Mesodermal cell (in vitro differentiated cells): ENCODE results near the gene RANBP17.
"Not testable (repeated sequence)": the region's sequence is repeated elsewhere in the genome, so short reads cannot be mapped to it uniquely, and the experiment has no call there.

Experiments
- H3K27ac ChIP-seq: 2 replicates; pipeline ENCODE4 v1.7.0; 2013; ENCODE audit warnings: mild to moderate bottlenecking, low read depth, low read length, moderate library complexity; ENCODE audit not compliant: severe bottlenecking
- H3K36me3 ChIP-seq: 2 replicates; pipeline ENCODE4 v1.7.1; 2013; ENCODE audit warnings: mild to moderate bottlenecking, low read length, moderate library complexity; ENCODE audit not compliant: control insufficient read depth, insufficient read depth
- H3K4me1 ChIP-seq: one replicate; pipeline ENCODE4 v1.7.1; 2013; ENCODE audit warnings: mild to moderate bottlenecking, low read length; ENCODE audit not compliant: insufficient read depth, control insufficient read depth, poor library complexity, severe bottlenecking
- H3K4me3 ChIP-seq: 2 replicates; pipeline ENCODE4 v1.7.0; 2013; ENCODE audit warnings: low read length, control low read depth, mild to moderate bottlenecking; ENCODE audit not compliant: insufficient read depth, poor library complexity, severe bottlenecking; ENCODE audit errors: extremely low read depth
- H3K9me3 ChIP-seq: 2 replicates; pipeline ENCODE4 v1.7.1; 2013; ENCODE audit warnings: mild to moderate bottlenecking, low read length, moderate library complexity; ENCODE audit not compliant: control insufficient read depth
- WGBS, 2 experiments: methylation state at CpG; one replicate each; pipeline ENCODE4 v1.1.5; 2013; ENCODE audit warnings: missing lambda C conversion rate in 2 of 2; ENCODE audit not compliant: insufficient coverage in 2 of 2; 5-methylcytosine and 5-hydroxymethylcytosine counted together

Gene RANBP17

GRCh38 chr5:171010816-171011215 is 149.0 kb downstream of the RANBP17 start:
- Histone ChIP-seq H3K9me3 (no peaks in the 10 kb centered on the region), H3K27ac (no peak overlapping the region), H3K4me3 (no peak overlapping the region), H3K4me1 (no peaks in the 10 kb centered on the region), H3K36me3 (no peaks in the 10 kb centered on the region)
- WGBS, 2 experiments: no CpG with 5 or more reads among the region's 2 CpGs

- H3K4me1 ChIP-seq: no peaks in the 10 kb centered on the region
- H3K4me3 ChIP-seq: no peak overlapping the region
- H3K27ac ChIP-seq: no peak overlapping the region
- peaks cover 14% of the 10 kb centered on the region for H3K9me3 ChIP-seq
- no peaks in the 10 kb centered on the region for H3K36me3 ChIP-seq
Observed at GRCh38 chr5:171023508-171023907, 161.7 kb downstream of the RANBP17 start.

- no peaks in the 10 kb centered on the region for H3K4me1 ChIP-seq
- H3K4me3 ChIP-seq: no peak overlapping the region
- H3K9me3 ChIP-seq: peaks cover 14% of the 10 kb centered on the region
- no peaks in the 10 kb centered on the region for H3K36me3 ChIP-seq
- H3K27ac ChIP-seq: no peak overlapping the region
Observed at GRCh38 chr5:171024084-171024483, 162.3 kb downstream of the RANBP17 start.

- no peaks in the 10 kb centered on the region for H3K4me1 ChIP-seq
- H3K27ac ChIP-seq: no peak overlapping the region
- H3K9me3 ChIP-seq: no peaks in the 10 kb centered on the region
- no peak overlapping the region for H3K4me3 ChIP-seq
- WGBS, 2 experiments: no CpG with 5 or more reads among the region's 3 CpGs
- H3K36me3 ChIP-seq: no peaks in the 10 kb centered on the region
Observed at GRCh38 chr5:171029401-171029800, 167.6 kb downstream of the RANBP17 start.

GRCh38 chr5:171031977-171032376 is 170.2 kb downstream of the RANBP17 start:
- no peaks in the 10 kb centered on the region for H3K4me1 ChIP-seq
- no peak overlapping the region for H3K27ac ChIP-seq
- no peak overlapping the region for H3K4me3 ChIP-seq
- H3K9me3 ChIP-seq: no peaks in the 10 kb centered on the region
- no peaks in the 10 kb centered on the region for H3K36me3 ChIP-seq
- no CpG with 5 or more reads among the region's 2 CpGs for WGBS, 2 experiments

GRCh38 chr5:171032435-171032973 is 170.7 kb downstream of the RANBP17 start:
- Histone ChIP-seq H3K4me3 (no peak overlapping the region), H3K4me1 (no peaks in the 10 kb centered on the region), H3K27ac (no peak overlapping the region), H3K36me3 (no peaks in the 10 kb centered on the region), H3K9me3 (no peaks in the 10 kb centered on the region)
- WGBS, 2 experiments: no CpG with 5 or more reads among the region's 2 CpGs

- no CpG with 5 or more reads among the region's 2 CpGs for WGBS, 2 experiments
- H3K4me1 ChIP-seq, H3K36me3 ChIP-seq, H3K27ac ChIP-seq, H3K4me3 ChIP-seq, H3K9me3 ChIP-seq: not testable (repeated sequence)
Observed at GRCh38 chr5:171041893-171042292, 180.1 kb downstream of the RANBP17 start.

GRCh38 chr5:171050916-171051315 is 189.1 kb downstream of the RANBP17 start:
- H3K4me1 ChIP-seq: no peaks in the 10 kb centered on the region
- H3K36me3 ChIP-seq: no peaks in the 10 kb centered on the region
- no CpG with 5 or more reads among the region's 1 CpG for WGBS, 2 experiments
- H3K27ac ChIP-seq: no peak overlapping the region
- H3K9me3 ChIP-seq: peaks cover 20% of the 10 kb centered on the region
- no peak overlapping the region for H3K4me3 ChIP-seq

- no peak overlapping the region for H3K27ac ChIP-seq
- H3K4me1 ChIP-seq: no peaks in the 10 kb centered on the region
- H3K36me3 ChIP-seq: no peaks in the 10 kb centered on the region
- WGBS, 2 experiments: no CpG with 5 or more reads among the region's 3 CpGs
- H3K9me3 ChIP-seq: peaks cover 32% of the 10 kb centered on the region
- H3K4me3 ChIP-seq: no peak overlapping the region
Observed at GRCh38 chr5:171055875-171056454, 194.1 kb downstream of the RANBP17 start.

GRCh38 chr5:171067540-171068130 is 205.8 kb downstream of the RANBP17 start:
- no CpG with 5 or more reads among the region's 2 CpGs for WGBS, 2 experiments
- no peak overlapping the region for H3K27ac ChIP-seq
- peaks cover 13% of the 10 kb centered on the region for H3K9me3 ChIP-seq
- H3K4me3 ChIP-seq: no peak overlapping the region
- H3K36me3 ChIP-seq: no peaks in the 10 kb centered on the region
- H3K4me1 ChIP-seq: no peaks in the 10 kb centered on the region

GRCh38 chr5:171074747-171075146 is 212.9 kb downstream of the RANBP17 start:
- Histone ChIP-seq H3K4me1 (no peaks in the 10 kb centered on the region), H3K9me3 (no peaks in the 10 kb centered on the region), H3K36me3 (no peaks in the 10 kb centered on the region), H3K4me3 (no peak overlapping the region), H3K27ac (no peak overlapping the region)
- 76 to 96% methylated on average over 3 to 4 of the region's 5 CpGs for WGBS, 2 experiments
